ENCODE measurements around the gene TRMT1.

Gene TRMT1

GRCh38 chr19:13090511-13091231 is 25.9 kb downstream of the TRMT1 start:
- no peaks in the 10 kb centered on the region for H3K36me3 ChIP-seq (ENCODE audit: control insufficient read depth in 2 of 2, insufficient read depth in 2 of 2, low read length in 2 of 2)
- H3K27me3 ChIP-seq (ENCODE audit: control insufficient read depth in 2 of 2, insufficient read depth in 2 of 2, low read length in 2 of 2) = no peaks in the 10 kb centered on the region
- H3K27ac ChIP-seq (ENCODE audit: low read depth in 2 of 2, low read length in 2 of 2) = no peak overlapping the region
- H3K9me3 ChIP-seq (ENCODE audit: control insufficient read depth in 2 of 2, low read length in 2 of 2) = no peaks in the 10 kb centered on the region
- peaks cover 0 to 4% of the 10 kb centered on the region in 2 donors for H3K4me1 ChIP-seq (ENCODE audit: control insufficient read depth in 2 of 2, insufficient read depth in 2 of 2, low read length in 2 of 2)
- H3K9ac ChIP-seq (ENCODE audit: low read depth in 1 of 2, low read length in 2 of 2) = no peak overlapping the region
- no peak overlapping the region for H3K4me3 ChIP-seq (ENCODE audit: low read length in 2 of 2)

GRCh38 chr19:13089857-13090507 is 26.6 kb downstream of the TRMT1 start:
- H3K4me3 ChIP-seq (ENCODE audit: low read length in 2 of 2) = no peak overlapping the region
- peaks cover 0 to 4% of the 10 kb centered on the region in 2 donors for H3K4me1 ChIP-seq (ENCODE audit: control insufficient read depth in 2 of 2, insufficient read depth in 2 of 2, low read length in 2 of 2)
- no peak overlapping the region for H3K9ac ChIP-seq (ENCODE audit: low read depth in 1 of 2, low read length in 2 of 2)
- no peaks in the 10 kb centered on the region for H3K27me3 ChIP-seq (ENCODE audit: control insufficient read depth in 2 of 2, insufficient read depth in 2 of 2, low read length in 2 of 2)
- H3K36me3 ChIP-seq (ENCODE audit: control insufficient read depth in 2 of 2, insufficient read depth in 2 of 2, low read length in 2 of 2) = peaks cover 0 to 3% of the 10 kb centered on the region in 2 donors
- H3K27ac ChIP-seq (ENCODE audit: low read depth in 2 of 2, low read length in 2 of 2) = no peak overlapping the region
- no peaks in the 10 kb centered on the region for H3K9me3 ChIP-seq (ENCODE audit: control insufficient read depth in 2 of 2, low read length in 2 of 2)

DNA sequence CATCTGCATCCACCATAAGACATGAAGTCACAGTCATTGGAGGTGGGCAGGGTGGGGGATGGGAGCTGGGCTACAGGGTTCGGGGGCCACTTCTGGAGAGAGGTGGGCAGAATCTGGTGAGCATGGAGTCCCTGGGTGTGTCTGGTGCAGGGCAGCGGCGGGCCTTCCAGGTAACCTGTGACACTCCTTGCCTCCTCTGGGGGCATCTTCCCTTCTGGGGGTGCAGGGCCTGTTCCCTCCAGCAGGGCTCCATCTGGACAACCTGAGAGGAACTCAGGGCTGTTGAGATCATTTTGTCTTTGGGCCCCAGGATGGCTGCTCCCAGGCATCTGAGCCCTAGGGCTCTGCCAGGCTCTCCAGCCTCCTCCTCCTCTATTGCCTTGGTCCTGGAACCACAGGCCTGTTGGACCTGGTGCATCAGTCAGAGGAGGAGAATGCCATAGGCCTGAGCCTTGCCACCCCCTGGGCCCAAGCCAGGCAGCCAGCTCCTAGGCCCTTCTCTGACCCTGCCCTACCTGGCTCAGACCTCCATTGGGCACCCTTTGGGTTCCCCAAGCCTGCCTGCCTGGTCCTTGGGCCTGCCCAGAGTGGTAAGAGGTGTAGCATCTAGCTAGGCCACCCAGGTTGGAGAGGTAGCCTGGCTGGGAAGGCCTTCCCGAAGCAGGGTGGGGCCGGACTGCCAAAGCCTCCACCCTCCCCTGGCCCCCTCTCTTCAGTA is 27.2 kb downstream of the TRMT1 start:
- Histone ChIP-seq H3K9me3 (ENCODE audit: control insufficient read depth in 2 of 2, low read length in 2 of 2) (no peaks in the 10 kb centered on the region), H3K4me1 (ENCODE audit: control insufficient read depth in 2 of 2, insufficient read depth in 2 of 2, low read length in 2 of 2) (peaks cover 0 to 4% of the 10 kb centered on the region in 2 donors), H3K9ac (ENCODE audit: low read depth in 1 of 2, low read length in 2 of 2) (no peak overlapping the region), H3K27ac (ENCODE audit: low read depth in 2 of 2, low read length in 2 of 2) (no peak overlapping the region), H3K36me3 (ENCODE audit: control insufficient read depth in 2 of 2, insufficient read depth in 2 of 2, low read length in 2 of 2) (peaks cover 0 to 3% of the 10 kb centered on the region in 2 donors), H3K4me3 (ENCODE audit: low read length in 2 of 2) (no peak overlapping the region), H3K27me3 (ENCODE audit: control insufficient read depth in 2 of 2, insufficient read depth in 2 of 2, low read length in 2 of 2) (no peaks in the 10 kb centered on the region)

DNA sequence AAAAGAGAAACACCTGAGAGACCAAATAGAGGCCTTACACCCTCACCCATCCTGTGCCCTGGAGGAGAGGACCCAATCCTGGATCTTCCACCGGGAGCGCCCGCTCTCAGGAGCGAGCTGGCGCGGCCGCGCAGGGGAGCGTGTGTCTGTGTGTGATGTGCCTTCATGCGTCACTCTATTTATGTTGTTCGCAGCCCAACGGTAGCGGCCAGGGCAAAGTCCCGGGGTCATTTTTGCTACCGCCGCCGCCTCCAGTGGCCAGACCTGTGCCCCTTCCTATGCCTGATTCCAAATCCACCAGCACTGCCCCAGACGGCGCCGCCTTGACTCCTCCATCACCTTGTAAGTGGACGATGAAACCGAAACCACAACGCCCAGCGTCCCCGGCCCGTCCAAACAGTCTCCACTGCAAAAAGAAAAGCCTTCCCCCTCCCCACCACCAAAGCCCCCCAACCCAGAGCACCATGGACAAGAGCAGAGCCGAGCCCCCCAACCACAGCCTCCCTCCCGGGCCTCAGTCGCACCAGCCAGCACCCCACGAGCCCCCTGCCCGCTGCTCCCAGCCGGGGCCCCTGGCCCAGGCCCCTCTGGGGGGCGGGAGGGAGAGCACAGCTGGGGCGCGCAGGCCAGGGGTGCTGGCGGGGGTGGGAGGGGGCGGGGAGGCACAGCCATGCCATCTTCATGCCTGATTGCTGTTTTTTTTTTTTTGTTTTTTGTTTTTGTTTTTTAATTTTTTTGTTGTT is 28.6 kb downstream of the TRMT1 start:
- no peaks in the 10 kb centered on the region for H3K4me1 ChIP-seq (ENCODE audit: control insufficient read depth in 2 of 2, insufficient read depth in 2 of 2, low read length in 2 of 2)
- H3K4me3 ChIP-seq (ENCODE audit: low read length in 2 of 2) = no peak overlapping the region
- H3K9ac ChIP-seq (ENCODE audit: low read depth in 1 of 2, low read length in 2 of 2) = no peak overlapping the region
- H3K36me3 ChIP-seq (ENCODE audit: control insufficient read depth in 2 of 2, insufficient read depth in 2 of 2, low read length in 2 of 2) = peaks cover 7 to 10% of the 10 kb centered on the region in 2 donors
- H3K27me3 ChIP-seq (ENCODE audit: control insufficient read depth in 2 of 2, insufficient read depth in 2 of 2, low read length in 2 of 2) = no peaks in the 10 kb centered on the region
- H3K9me3 ChIP-seq (ENCODE audit: control insufficient read depth in 2 of 2, low read length in 2 of 2) = no peaks in the 10 kb centered on the region
- no peak overlapping the region for H3K27ac ChIP-seq (ENCODE audit: low read depth in 2 of 2, low read length in 2 of 2)

DNA sequence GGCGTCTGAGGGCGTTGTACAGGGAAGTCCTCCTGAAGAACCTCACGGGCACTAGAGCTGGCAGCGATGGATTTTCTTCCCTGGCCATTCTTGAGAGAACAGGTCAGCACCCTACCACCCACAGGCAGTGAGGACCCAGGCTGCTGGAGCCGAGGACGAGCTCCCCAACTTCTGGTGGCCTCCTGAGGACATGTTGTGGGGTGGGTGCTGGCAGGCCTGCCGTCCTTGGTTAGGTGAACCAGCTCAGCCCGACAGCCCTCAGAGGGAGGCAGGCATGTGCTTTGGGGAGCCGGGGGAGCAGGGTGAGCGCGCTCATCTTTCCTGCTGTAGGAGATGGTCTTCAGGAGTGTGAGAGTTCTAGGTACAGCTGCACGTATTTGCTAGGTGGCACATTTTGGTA is 29.2 kb downstream of the TRMT1 start:
- H3K9ac ChIP-seq (ENCODE audit: low read depth in 1 of 2, low read length in 2 of 2) = no peak overlapping the region

DNA sequence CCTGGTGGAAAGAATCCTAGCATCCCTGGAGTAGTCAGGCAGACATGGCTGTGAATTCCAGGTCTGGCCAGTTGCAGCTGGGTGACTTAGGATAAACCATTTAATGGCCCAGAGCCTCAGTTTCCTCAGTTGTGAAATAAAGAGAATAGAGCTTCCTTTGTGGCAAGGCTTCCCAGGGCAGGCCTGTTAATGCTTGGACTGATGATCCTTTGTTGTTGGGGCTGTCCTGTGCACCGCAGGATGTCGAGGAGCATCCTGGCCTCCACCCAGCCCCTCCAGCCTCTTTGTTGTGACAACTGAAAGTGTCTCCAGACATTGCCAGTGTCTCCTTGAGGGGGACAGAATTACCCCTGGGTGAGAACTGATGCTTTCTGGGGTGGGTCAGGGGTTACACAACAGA is 30.2 kb downstream of the TRMT1 start:
- Histone ChIP-seq H3K27me3 (ENCODE audit: control insufficient read depth in 2 of 2, insufficient read depth in 2 of 2, low read length in 2 of 2) (no peaks in the 10 kb centered on the region), H3K9ac (ENCODE audit: low read depth in 1 of 2, low read length in 2 of 2) (no peak overlapping the region), H3K27ac (ENCODE audit: low read depth in 2 of 2, low read length in 2 of 2) (no peak overlapping the region), H3K9me3 (ENCODE audit: control insufficient read depth in 2 of 2, low read length in 2 of 2) (no peaks in the 10 kb centered on the region), H3K4me1 (ENCODE audit: control insufficient read depth in 2 of 2, insufficient read depth in 2 of 2, low read length in 2 of 2) (no peaks in the 10 kb centered on the region), H3K36me3 (ENCODE audit: control insufficient read depth in 2 of 2, insufficient read depth in 2 of 2, low read length in 2 of 2) (peaks cover 10% of the 10 kb centered on the region in 2 donors), H3K4me3 (ENCODE audit: low read length in 2 of 2) (no peak overlapping the region)

More for the DNA sequence above, 29.2 kb downstream of the TRMT1 start:
- H3K27ac ChIP-seq (ENCODE audit: low read depth in 2 of 2, low read length in 2 of 2) = no peak overlapping the region
- peaks cover 10% of the 10 kb centered on the region in 2 donors for H3K36me3 ChIP-seq (ENCODE audit: control insufficient read depth in 2 of 2, insufficient read depth in 2 of 2, low read length in 2 of 2)
- no peak overlapping the region for H3K4me3 ChIP-seq (ENCODE audit: low read length in 2 of 2)
- H3K27me3 ChIP-seq (ENCODE audit: control insufficient read depth in 2 of 2, insufficient read depth in 2 of 2, low read length in 2 of 2) = no peaks in the 10 kb centered on the region
- no peaks in the 10 kb centered on the region for H3K9me3 ChIP-seq (ENCODE audit: control insufficient read depth in 2 of 2, low read length in 2 of 2)
- no peaks in the 10 kb centered on the region for H3K4me1 ChIP-seq (ENCODE audit: control insufficient read depth in 2 of 2, insufficient read depth in 2 of 2, low read length in 2 of 2)

GRCh38 chr19:13085666-13086065 is 30.9 kb downstream of the TRMT1 start:
- H3K9ac ChIP-seq (ENCODE audit: low read depth in 1 of 2, low read length in 2 of 2) = no peak overlapping the region
- no peak overlapping the region for H3K4me3 ChIP-seq (ENCODE audit: low read length in 2 of 2)
- no peaks in the 10 kb centered on the region for H3K4me1 ChIP-seq (ENCODE audit: control insufficient read depth in 2 of 2, insufficient read depth in 2 of 2, low read length in 2 of 2)
- H3K27me3 ChIP-seq (ENCODE audit: control insufficient read depth in 2 of 2, insufficient read depth in 2 of 2, low read length in 2 of 2) = no peaks in the 10 kb centered on the region
- no peak overlapping the region for H3K27ac ChIP-seq (ENCODE audit: low read depth in 2 of 2, low read length in 2 of 2)
- peaks cover 10% of the 10 kb centered on the region in 2 donors for H3K36me3 ChIP-seq (ENCODE audit: control insufficient read depth in 2 of 2, insufficient read depth in 2 of 2, low read length in 2 of 2)
- H3K9me3 ChIP-seq (ENCODE audit: control insufficient read depth in 2 of 2, low read length in 2 of 2) = no peaks in the 10 kb centered on the region

DNA sequence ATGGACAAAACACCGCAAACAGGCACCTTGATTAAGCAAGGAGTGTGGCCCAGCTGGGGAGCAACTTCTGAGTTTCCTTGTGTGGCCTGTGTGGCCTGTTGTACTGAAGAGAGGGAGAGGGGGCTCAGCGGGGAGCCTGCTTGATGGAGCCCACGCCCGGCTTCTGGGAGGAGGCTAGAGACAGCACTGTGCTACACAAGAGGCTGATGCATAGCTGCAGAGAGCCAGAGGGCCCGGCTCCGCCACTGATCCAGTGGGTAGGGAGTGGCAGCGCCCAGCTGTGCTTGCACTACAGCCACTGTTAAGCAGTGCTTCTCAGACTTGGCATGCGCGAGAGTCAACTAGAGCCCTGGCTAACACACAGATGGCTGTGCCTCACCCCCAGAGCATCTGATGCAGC is 32.9 kb downstream of the TRMT1 start:
- Histone ChIP-seq H3K4me1 (ENCODE audit: control insufficient read depth in 2 of 2, insufficient read depth in 2 of 2, low read length in 2 of 2) (peaks cover 17% of the 10 kb centered on the region in 2 donors), H3K9me3 (ENCODE audit: control insufficient read depth in 2 of 2, low read length in 2 of 2) (no peaks in the 10 kb centered on the region), H3K9ac (ENCODE audit: low read depth in 1 of 2, low read length in 2 of 2) (no peak overlapping the region), H3K4me3 (ENCODE audit: low read length in 2 of 2) (no peak overlapping the region), H3K27me3 (ENCODE audit: control insufficient read depth in 2 of 2, insufficient read depth in 2 of 2, low read length in 2 of 2) (no peaks in the 10 kb centered on the region), H3K27ac (ENCODE audit: low read depth in 2 of 2, low read length in 2 of 2) (no peak overlapping the region), H3K36me3 (ENCODE audit: control insufficient read depth in 2 of 2, insufficient read depth in 2 of 2, low read length in 2 of 2) (peaks cover 10% of the 10 kb centered on the region in 2 donors)

- Histone ChIP-seq H3K4me3 (ENCODE audit: low read length in 2 of 2) (no peak overlapping the region), H3K27ac (ENCODE audit: low read depth in 2 of 2, low read length in 2 of 2) (no peak overlapping the region), H3K27me3 (ENCODE audit: control insufficient read depth in 2 of 2, insufficient read depth in 2 of 2, low read length in 2 of 2) (no peaks in the 10 kb centered on the region), H3K4me1 (ENCODE audit: control insufficient read depth in 2 of 2, insufficient read depth in 2 of 2, low read length in 2 of 2) (peaks cover 23 to 24% of the 10 kb centered on the region in 2 donors), H3K9me3 (ENCODE audit: control insufficient read depth in 2 of 2, low read length in 2 of 2) (no peaks in the 10 kb centered on the region), H3K36me3 (ENCODE audit: control insufficient read depth in 2 of 2, insufficient read depth in 2 of 2, low read length in 2 of 2) (peaks cover 10% of the 10 kb centered on the region in 2 donors), H3K9ac (ENCODE audit: low read depth in 1 of 2, low read length in 2 of 2) (no peak overlapping the region)
These were observed 33.5 kb downstream of the TRMT1 start for GRCh38 chr19:13083008-13083404.

Data from mucosa of rectum (tissue), 2 donors.